Left ventricle myocardium inferior (tissue), 1 donor: ENCODE data around the gene TUBB4A. TPM values are rescaled to one million over a fixed set of nuclear protein-coding genes. Genes with fewer than 3 reads are reported as not detected.

Experiments used
- DNase-seq: peaks from one replicate; pipeline ENCODE4 v3.0.0-alpha.2; 2020
- H3K27ac ChIP-seq: fragments of 200-600 bp; replicated peaks from 2 replicates; pipeline ENCODE4 v1.8.0; 2021
- H3K27me3 ChIP-seq: fragments of 200-600 bp; 2 replicates; pipeline ENCODE4 v1.8.0; 2021; ENCODE audit warnings: low read depth
- H3K36me3 ChIP-seq: fragments of 200-600 bp; 2 replicates; pipeline ENCODE4 v1.8.0; 2021
- H3K4me1 ChIP-seq: fragments of 200-600 bp; 2 replicates; pipeline ENCODE4 v1.8.0; 2021
- H3K4me3 ChIP-seq: fragments of 200-600 bp; 2 replicates; pipeline ENCODE4 v1.8.0; 2021; ENCODE audit warnings: mild to moderate bottlenecking, moderate library complexity
- H3K9me3 ChIP-seq: fragments of 200-600 bp; replicated peaks from 2 replicates; pipeline ENCODE4 v1.8.0; 2021
- CTCF ChIP-seq: fragments of 200-600 bp; IDR thresholded peaks from 2 replicates; pipeline ENCODE4 v1.8.0; 2021; ENCODE audit warnings: antibody characterized with exemption, mild to moderate bottlenecking, borderline replicate concordance
- intact Hi-C: fragments of 100-400 bp; cut with micrococcal nuclease; formaldehyde crosslinking; loops from one replicate; pipeline ENCODE4 v1.11.0; 2022
- total RNA-seq: library from RNA; stranded (reverse); fragmentation: NEBNext Ultra II Directional; extraction: Animal tissue kit (Norgen Biotek cat#: 25700); gene quantifications from one replicate; pipeline ENCODE4 v1.2.1, GENCODE V29; 2021
- donor health status: DM: no; HTN: yes; CAD: no; lungs with severe emphysema.

Gene TUBB4A
- total RNA-seq, 1 donor from 2014 or later: 3.3 TPM

- peaks cover 24% of the 10 kb centered on the region for H3K4me1 ChIP-seq
Measured at GRCh38 chr19:6503407-6504201, 1.5 kb upstream of the TUBB4A start.

GRCh38 chr19:6500837-6501739 is 1.0 kb downstream of the TUBB4A start:
- no peak for DNase-seq
- Histone ChIP-seq H3K27me3 (peaks cover 73% of the 10 kb centered on the region), H3K27ac (no peak overlapping the region), H3K36me3 (no peaks in the 10 kb centered on the region), H3K4me1 (peaks cover 23% of the 10 kb centered on the region), H3K9me3 (no peaks in the 10 kb centered on the region), H3K4me3 (peak overlapping the region; percentile 68)
- intact Hi-C loops: no loop called here
- TF ChIP-seq CTCF: no peak

More at GRCh38 chr19:6503407-6504201, 1.5 kb upstream of the TUBB4A start:
- DNase-seq: peak; percentile 31
- intact Hi-C loops: no loop called here
- H3K9me3 ChIP-seq: no peaks in the 10 kb centered on the region
- peak overlapping the region; percentile 63 for H3K27ac ChIP-seq
- TF ChIP-seq CTCF: no peak
- H3K36me3 ChIP-seq: no peaks in the 10 kb centered on the region
- no peak overlapping the region for H3K4me3 ChIP-seq
- peaks cover 64% of the 10 kb centered on the region for H3K27me3 ChIP-seq

GRCh38 chr19:6499052-6499790 is 2.9 kb downstream of the TUBB4A start:
- TF ChIP-seq CTCF: no peak
- H3K36me3 ChIP-seq: no peaks in the 10 kb centered on the region
- intact Hi-C loops: no loop called here
- no peaks in the 10 kb centered on the region for H3K9me3 ChIP-seq
- peaks cover 23% of the 10 kb centered on the region for H3K4me1 ChIP-seq
- no peak overlapping the region for H3K4me3 ChIP-seq
- H3K27ac ChIP-seq: no peak overlapping the region
- H3K27me3 ChIP-seq: peaks cover 66% of the 10 kb centered on the region
- no peak for DNase-seq

GRCh38 chr19:6498294-6499036 is 3.6 kb downstream of the TUBB4A start:
- no peak for TF ChIP-seq CTCF
- H3K9me3 ChIP-seq: no peaks in the 10 kb centered on the region
- no peak overlapping the region for H3K27ac ChIP-seq
- intact Hi-C loops: no loop called here
- no peak for DNase-seq
- H3K4me3 ChIP-seq: no peak overlapping the region
- peaks cover 66% of the 10 kb centered on the region for H3K27me3 ChIP-seq
- no peaks in the 10 kb centered on the region for H3K36me3 ChIP-seq
- H3K4me1 ChIP-seq: peaks cover 19% of the 10 kb centered on the region
